Measurements from ENCODE around the gene LIN7A.

The LIN7A gene

GRCh38 chr12:80952443-80952842 lies 14.7 kb upstream of the LIN7A start:
- no peaks in the 10 kb centered on the region for H3K27me3 ChIP-seq (ENCODE audit: control insufficient read depth in 1 of 2, insufficient read depth in 2 of 2, low read length in 2 of 2)
- no peaks in the 10 kb centered on the region for H3K9me3 ChIP-seq (ENCODE audit: control insufficient read depth in 1 of 2, low read length in 2 of 2)
- H3K4me3 ChIP-seq (ENCODE audit: low read depth in 1 of 2, low read length in 2 of 2), result no peak overlapping the region
- no peaks in the 10 kb centered on the region for H3K4me1 ChIP-seq (ENCODE audit: control insufficient read depth in 1 of 2, insufficient read depth in 2 of 2, low read length in 2 of 2)
- no peak overlapping the region for H3K27ac ChIP-seq (ENCODE audit: low read depth, low read length)
- no peak overlapping the region for H3K9ac ChIP-seq (ENCODE audit: low read depth in 1 of 2, low read length in 2 of 2)
- no peaks in the 10 kb centered on the region for H3K36me3 ChIP-seq (ENCODE audit: control insufficient read depth in 1 of 2, insufficient read depth in 2 of 2, low read length in 2 of 2)

- no peak overlapping the region for H3K9ac ChIP-seq (ENCODE audit: low read depth in 1 of 2, low read length in 2 of 2)
- H3K9me3 ChIP-seq (ENCODE audit: control insufficient read depth in 1 of 2, low read length in 2 of 2), result no peaks in the 10 kb centered on the region
- no peaks in the 10 kb centered on the region for H3K27me3 ChIP-seq (ENCODE audit: control insufficient read depth in 1 of 2, insufficient read depth in 2 of 2, low read length in 2 of 2)
- H3K27ac ChIP-seq (ENCODE audit: low read depth, low read length), result no peak overlapping the region
- no peak overlapping the region for H3K4me3 ChIP-seq (ENCODE audit: low read depth in 1 of 2, low read length in 2 of 2)
- H3K36me3 ChIP-seq (ENCODE audit: control insufficient read depth in 1 of 2, insufficient read depth in 2 of 2, low read length in 2 of 2), result no peaks in the 10 kb centered on the region
- no peaks in the 10 kb centered on the region for H3K4me1 ChIP-seq (ENCODE audit: control insufficient read depth in 1 of 2, insufficient read depth in 2 of 2, low read length in 2 of 2)
These were observed 8.9 kb upstream of the LIN7A start for GRCh38 chr12:80946591-80946990.

- Histone ChIP-seq H3K9ac (ENCODE audit: low read depth in 1 of 2, low read length in 2 of 2) (no peak overlapping the region), H3K27me3 (ENCODE audit: control insufficient read depth in 1 of 2, insufficient read depth in 2 of 2, low read length in 2 of 2) (no peaks in the 10 kb centered on the region), H3K36me3 (ENCODE audit: control insufficient read depth in 1 of 2, insufficient read depth in 2 of 2, low read length in 2 of 2) (no peaks in the 10 kb centered on the region), H3K4me1 (ENCODE audit: control insufficient read depth in 1 of 2, insufficient read depth in 2 of 2, low read length in 2 of 2) (no peaks in the 10 kb centered on the region), H3K27ac (ENCODE audit: low read depth, low read length) (no peak overlapping the region), H3K9me3 (ENCODE audit: control insufficient read depth in 1 of 2, low read length in 2 of 2) (no peaks in the 10 kb centered on the region), H3K4me3 (ENCODE audit: low read depth in 1 of 2, low read length in 2 of 2) (no peak overlapping the region)
These were observed 5.6 kb upstream of the LIN7A start for GRCh38 chr12:80943338-80943737.

GRCh38 chr12:80941916-80942315 lies 4.2 kb upstream of the LIN7A start:
- no peak overlapping the region for H3K27ac ChIP-seq (ENCODE audit: low read depth, low read length)
- H3K27me3 ChIP-seq (ENCODE audit: control insufficient read depth in 1 of 2, insufficient read depth in 2 of 2, low read length in 2 of 2), result peaks cover 4 to 11% of the 10 kb centered on the region in 2 donors
- H3K9ac ChIP-seq (ENCODE audit: low read depth in 1 of 2, low read length in 2 of 2), result no peak overlapping the region
- H3K4me1 ChIP-seq (ENCODE audit: control insufficient read depth in 1 of 2, insufficient read depth in 2 of 2, low read length in 2 of 2), result peaks cover 0 to 4% of the 10 kb centered on the region in 2 donors
- no peak overlapping the region for H3K4me3 ChIP-seq (ENCODE audit: low read depth in 1 of 2, low read length in 2 of 2)
- H3K36me3 ChIP-seq (ENCODE audit: control insufficient read depth in 1 of 2, insufficient read depth in 2 of 2, low read length in 2 of 2), result no peaks in the 10 kb centered on the region
- H3K9me3 ChIP-seq (ENCODE audit: control insufficient read depth in 1 of 2, low read length in 2 of 2), result no peaks in the 10 kb centered on the region

- no peak overlapping the region for H3K9ac ChIP-seq (ENCODE audit: low read depth in 1 of 2, low read length in 2 of 2)
- H3K4me1 ChIP-seq (ENCODE audit: control insufficient read depth in 1 of 2, insufficient read depth in 2 of 2, low read length in 2 of 2), result peaks cover 0 to 8% of the 10 kb centered on the region in 2 donors
- no peak overlapping the region for H3K4me3 ChIP-seq (ENCODE audit: low read depth in 1 of 2, low read length in 2 of 2)
- no peaks in the 10 kb centered on the region for H3K9me3 ChIP-seq (ENCODE audit: control insufficient read depth in 1 of 2, low read length in 2 of 2)
- no peak overlapping the region for H3K27ac ChIP-seq (ENCODE audit: low read depth, low read length)
- peaks cover 15% of the 10 kb centered on the region in 2 donors for H3K27me3 ChIP-seq (ENCODE audit: control insufficient read depth in 1 of 2, insufficient read depth in 2 of 2, low read length in 2 of 2)
- no peaks in the 10 kb centered on the region for H3K36me3 ChIP-seq (ENCODE audit: control insufficient read depth in 1 of 2, insufficient read depth in 2 of 2, low read length in 2 of 2)
These were observed 1.7 kb upstream of the LIN7A start for GRCh38 chr12:80939231-80939950.

- no peak overlapping the region for H3K4me3 ChIP-seq (ENCODE audit: low read depth in 1 of 2, low read length in 2 of 2)
- peaks cover 15% of the 10 kb centered on the region in 2 donors for H3K27me3 ChIP-seq (ENCODE audit: control insufficient read depth in 1 of 2, insufficient read depth in 2 of 2, low read length in 2 of 2)
- peaks cover 0 to 8% of the 10 kb centered on the region in 2 donors for H3K4me1 ChIP-seq (ENCODE audit: control insufficient read depth in 1 of 2, insufficient read depth in 2 of 2, low read length in 2 of 2)
- H3K27ac ChIP-seq (ENCODE audit: low read depth, low read length), result no peak overlapping the region
- no peak overlapping the region for H3K9ac ChIP-seq (ENCODE audit: low read depth in 1 of 2, low read length in 2 of 2)
- H3K36me3 ChIP-seq (ENCODE audit: control insufficient read depth in 1 of 2, insufficient read depth in 2 of 2, low read length in 2 of 2), result no peaks in the 10 kb centered on the region
- no peaks in the 10 kb centered on the region for H3K9me3 ChIP-seq (ENCODE audit: control insufficient read depth in 1 of 2, low read length in 2 of 2)
These were observed 663 bp upstream of the LIN7A start for GRCh38 chr12:80938397-80938796.

GRCh38 chr12:80936642-80937390 lies 918 bp downstream of the LIN7A start:
- Histone ChIP-seq H3K36me3 (ENCODE audit: control insufficient read depth in 1 of 2, insufficient read depth in 2 of 2, low read length in 2 of 2) (no peaks in the 10 kb centered on the region), H3K9me3 (ENCODE audit: control insufficient read depth in 1 of 2, low read length in 2 of 2) (no peaks in the 10 kb centered on the region), H3K27me3 (ENCODE audit: control insufficient read depth in 1 of 2, insufficient read depth in 2 of 2, low read length in 2 of 2) (peaks cover 15% of the 10 kb centered on the region in 2 donors), H3K9ac (ENCODE audit: low read depth in 1 of 2, low read length in 2 of 2) (peak overlapping the region in 1 of 2 donors; percentile 39), H3K4me1 (ENCODE audit: control insufficient read depth in 1 of 2, insufficient read depth in 2 of 2, low read length in 2 of 2) (peaks cover 0 to 8% of the 10 kb centered on the region in 2 donors), H3K4me3 (ENCODE audit: low read depth in 1 of 2, low read length in 2 of 2) (peak overlapping the region; percentile 66 to 85), H3K27ac (ENCODE audit: low read depth, low read length) (peak overlapping the region; percentile 50)

GRCh38 chr12:80936353-80936641 lies 1.4 kb downstream of the LIN7A start:
- peak overlapping the region; percentile 20 for H3K27ac ChIP-seq (ENCODE audit: low read depth, low read length)
- peaks cover 0 to 8% of the 10 kb centered on the region in 2 donors for H3K4me1 ChIP-seq (ENCODE audit: control insufficient read depth in 1 of 2, insufficient read depth in 2 of 2, low read length in 2 of 2)
- peak overlapping the region; percentile 66 to 85 for H3K4me3 ChIP-seq (ENCODE audit: low read depth in 1 of 2, low read length in 2 of 2)
- peaks cover 15% of the 10 kb centered on the region in 2 donors for H3K27me3 ChIP-seq (ENCODE audit: control insufficient read depth in 1 of 2, insufficient read depth in 2 of 2, low read length in 2 of 2)
- no peak overlapping the region for H3K9ac ChIP-seq (ENCODE audit: low read depth in 1 of 2, low read length in 2 of 2)
- no peaks in the 10 kb centered on the region for H3K9me3 ChIP-seq (ENCODE audit: control insufficient read depth in 1 of 2, low read length in 2 of 2)
- no peaks in the 10 kb centered on the region for H3K36me3 ChIP-seq (ENCODE audit: control insufficient read depth in 1 of 2, insufficient read depth in 2 of 2, low read length in 2 of 2)

- Histone ChIP-seq H3K27me3 (ENCODE audit: control insufficient read depth in 1 of 2, insufficient read depth in 2 of 2, low read length in 2 of 2) (peaks cover 15% of the 10 kb centered on the region in 2 donors), H3K27ac (ENCODE audit: low read depth, low read length) (no peak overlapping the region), H3K4me3 (ENCODE audit: low read depth in 1 of 2, low read length in 2 of 2) (no peak overlapping the region), H3K9me3 (ENCODE audit: control insufficient read depth in 1 of 2, low read length in 2 of 2) (no peaks in the 10 kb centered on the region), H3K9ac (ENCODE audit: low read depth in 1 of 2, low read length in 2 of 2) (no peak overlapping the region), H3K36me3 (ENCODE audit: control insufficient read depth in 1 of 2, insufficient read depth in 2 of 2, low read length in 2 of 2) (no peaks in the 10 kb centered on the region), H3K4me1 (ENCODE audit: control insufficient read depth in 1 of 2, insufficient read depth in 2 of 2, low read length in 2 of 2) (peaks cover 0 to 8% of the 10 kb centered on the region in 2 donors)
These were observed 2.6 kb downstream of the LIN7A start for GRCh38 chr12:80935111-80935510.

GRCh38 chr12:80925983-80926382 lies 11.8 kb downstream of the LIN7A start:
- Histone ChIP-seq H3K27ac (ENCODE audit: low read depth, low read length) (no peak overlapping the region), H3K4me3 (ENCODE audit: low read depth in 1 of 2, low read length in 2 of 2) (no peak overlapping the region), H3K9ac (ENCODE audit: low read depth in 1 of 2, low read length in 2 of 2) (no peak overlapping the region), H3K36me3 (ENCODE audit: control insufficient read depth in 1 of 2, insufficient read depth in 2 of 2, low read length in 2 of 2) (no peaks in the 10 kb centered on the region), H3K4me1 (ENCODE audit: control insufficient read depth in 1 of 2, insufficient read depth in 2 of 2, low read length in 2 of 2) (no peaks in the 10 kb centered on the region), H3K9me3 (ENCODE audit: control insufficient read depth in 1 of 2, low read length in 2 of 2) (no peaks in the 10 kb centered on the region), H3K27me3 (ENCODE audit: control insufficient read depth in 1 of 2, insufficient read depth in 2 of 2, low read length in 2 of 2) (no peaks in the 10 kb centered on the region)

Data from duodenal mucosa (tissue), 2 donors.